ENCODE measurements around the gene FAM174C.

FAM174C gene

DNA sequence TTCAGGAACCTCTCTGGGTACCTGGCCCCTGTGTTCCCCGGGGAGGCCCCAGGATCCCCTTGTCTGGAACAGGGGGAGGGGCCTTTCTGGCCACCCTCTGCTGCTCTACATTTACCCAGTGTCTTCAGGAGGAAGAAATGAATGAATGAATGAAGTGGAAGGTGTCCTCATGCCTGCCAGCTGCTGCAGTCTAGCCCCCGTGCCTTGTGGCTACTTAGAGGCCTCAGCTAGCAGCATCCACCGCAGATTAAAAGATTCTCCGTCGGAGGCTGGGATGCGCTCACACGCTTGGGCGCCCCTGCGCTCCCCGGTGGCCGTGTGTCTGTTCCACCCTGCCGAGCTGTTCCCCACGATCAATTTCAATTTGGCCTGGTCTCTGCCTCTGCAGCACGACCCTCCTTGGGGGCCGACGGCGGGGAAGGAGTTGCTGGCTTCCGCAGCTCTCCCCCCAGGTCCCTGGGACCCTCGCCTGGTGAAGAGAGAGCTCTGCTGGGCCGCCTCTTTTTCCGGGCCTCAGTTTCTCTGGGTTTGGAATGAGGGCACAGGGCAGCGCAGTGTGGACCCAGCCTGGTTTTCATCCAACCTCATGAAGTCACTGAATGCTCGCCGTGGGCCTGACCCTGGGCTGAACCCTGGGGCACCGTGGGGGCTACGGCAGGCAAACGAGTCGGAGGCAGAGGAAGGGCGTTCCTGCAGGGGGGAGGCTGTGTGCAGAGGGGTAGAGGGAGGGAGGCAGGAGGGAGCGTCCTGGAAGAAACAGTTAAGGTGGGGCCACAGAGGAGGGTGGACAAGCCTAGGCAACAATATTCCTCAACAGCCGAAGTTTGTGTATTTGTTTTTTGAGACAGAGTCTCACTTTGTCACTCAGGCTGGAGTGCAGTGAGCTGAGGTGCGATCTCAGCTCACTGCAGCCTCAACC lies 38.6 kb downstream of the FAM174C start:
- H3K79me2 ChIP-seq, result no peaks in the 10 kb centered on the region
- no peaks in the 10 kb centered on the region for H3K9me3 ChIP-seq (ENCODE audit: control insufficient read depth, low read length)
- H3K4me2 ChIP-seq (ENCODE audit: low read length), result no peak overlapping the region
- TF ChIP-seq, protein P1, sequence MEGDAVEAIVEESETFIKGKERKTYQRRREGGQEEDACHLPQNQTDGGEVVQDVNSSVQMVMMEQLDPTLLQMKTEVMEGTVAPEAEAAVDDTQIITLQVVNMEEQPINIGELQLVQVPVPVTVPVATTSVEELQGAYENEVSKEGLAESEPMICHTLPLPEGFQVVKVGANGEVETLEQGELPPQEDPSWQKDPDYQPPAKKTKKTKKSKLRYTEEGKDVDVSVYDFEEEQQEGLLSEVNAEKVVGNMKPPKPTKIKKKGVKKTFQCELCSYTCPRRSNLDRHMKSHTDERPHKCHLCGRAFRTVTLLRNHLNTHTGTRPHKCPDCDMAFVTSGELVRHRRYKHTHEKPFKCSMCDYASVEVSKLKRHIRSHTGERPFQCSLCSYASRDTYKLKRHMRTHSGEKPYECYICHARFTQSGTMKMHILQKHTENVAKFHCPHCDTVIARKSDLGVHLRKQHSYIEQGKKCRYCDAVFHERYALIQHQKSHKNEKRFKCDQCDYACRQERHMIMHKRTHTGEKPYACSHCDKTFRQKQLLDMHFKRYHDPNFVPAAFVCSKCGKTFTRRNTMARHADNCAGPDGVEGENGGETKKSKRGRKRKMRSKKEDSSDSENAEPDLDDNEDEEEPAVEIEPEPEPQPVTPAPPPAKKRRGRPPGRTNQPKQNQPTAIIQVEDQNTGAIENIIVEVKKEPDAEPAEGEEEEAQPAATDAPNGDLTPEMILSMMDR (IDR thresholded peaks at IDR 0.05), result no peak
- H3K27ac ChIP-seq, result no peak overlapping the region
- H3K9ac ChIP-seq, result no peak overlapping the region
- H3K36me3 ChIP-seq (ENCODE audit: control insufficient read depth, insufficient read depth, low read length), result no peaks in the 10 kb centered on the region
- no peak overlapping the region for H2AFZ ChIP-seq
- no peaks in the 10 kb centered on the region for H3K27me3 ChIP-seq (ENCODE audit: control insufficient read depth, insufficient read depth, low read length)
- H3K4me3 ChIP-seq (ENCODE audit: low read depth, low read length), result no peak overlapping the region
- no peaks in the 10 kb centered on the region for H3K4me1 ChIP-seq

DNA sequence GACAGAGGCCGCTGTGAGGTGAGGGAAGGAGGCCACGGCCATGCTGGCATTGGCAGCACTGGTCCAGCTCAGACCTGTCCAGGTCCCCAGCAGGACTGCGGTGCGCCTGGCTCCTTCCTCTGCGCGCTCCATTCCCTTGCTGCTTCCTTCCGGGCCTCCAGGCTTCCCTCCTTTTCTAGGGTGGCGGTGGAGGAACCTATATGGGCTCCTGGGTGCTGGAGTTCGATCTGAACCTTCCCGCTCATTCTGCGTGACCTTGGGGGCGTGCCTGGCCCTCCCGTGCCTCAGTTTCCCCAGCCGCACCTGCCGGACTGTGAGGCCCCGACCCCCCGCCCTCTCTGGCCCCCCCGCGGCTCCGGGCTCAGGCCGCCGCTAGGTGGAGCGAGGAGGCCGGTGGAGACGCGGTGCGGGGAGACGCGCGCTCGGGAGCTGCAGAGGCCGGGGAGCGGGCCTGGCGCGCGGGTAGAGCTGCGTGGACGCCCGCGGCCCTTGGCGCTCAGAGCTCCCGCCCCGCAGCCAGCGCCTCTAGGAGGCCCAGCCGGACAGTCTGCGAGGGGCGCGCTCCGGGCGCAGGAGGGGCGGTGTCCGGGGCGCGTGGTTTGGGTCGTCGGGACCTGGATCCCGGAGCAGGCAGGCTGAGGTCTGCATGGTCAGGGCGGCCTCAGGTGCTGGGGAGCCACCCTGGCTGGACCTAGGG lies 40.3 kb downstream of the FAM174C start:
- Histone ChIP-seq H3K9ac (no peak overlapping the region), H3K36me3 (ENCODE audit: control insufficient read depth, insufficient read depth, low read length) (no peaks in the 10 kb centered on the region), H3K4me2 (ENCODE audit: low read length) (peak overlapping the region; percentile 51), H3K27me3 (ENCODE audit: control insufficient read depth, insufficient read depth, low read length) (no peaks in the 10 kb centered on the region), H3K4me1 (no peaks in the 10 kb centered on the region), H3K79me2 (no peaks in the 10 kb centered on the region), H3K4me3 (ENCODE audit: low read depth, low read length) (peak overlapping the region; percentile 11), H3K9me3 (ENCODE audit: control insufficient read depth, low read length) (no peaks in the 10 kb centered on the region), H2AFZ (peak overlapping the region; percentile 58), H3K27ac (no peak overlapping the region)
- TF ChIP-seq, protein P1 (IDR thresholded peaks at IDR 0.05), result peak; percentile 64

DNA sequence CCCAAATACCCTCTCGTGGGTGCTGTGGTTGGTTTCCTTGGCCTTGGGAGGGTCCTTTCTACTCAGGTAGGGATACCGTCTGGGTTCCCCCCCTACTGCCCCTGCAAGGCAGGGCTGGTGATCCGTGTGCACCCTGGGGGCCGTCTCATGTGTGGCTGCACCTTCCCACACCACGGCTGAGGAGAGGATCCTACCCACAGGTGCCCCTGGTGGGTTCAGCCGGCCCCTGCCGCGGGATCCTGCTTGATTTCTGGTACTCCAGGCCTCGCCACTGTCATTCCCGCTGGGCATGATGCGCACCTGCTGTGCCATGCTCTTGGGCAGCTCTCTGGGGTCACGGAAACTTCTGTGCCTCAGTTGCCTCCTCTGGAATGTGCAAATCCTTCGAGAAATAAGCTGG lies 41.1 kb downstream of the FAM174C start:
- no peaks in the 10 kb centered on the region for H3K9me3 ChIP-seq (ENCODE audit: control insufficient read depth, low read length)
- no peak overlapping the region for H3K4me3 ChIP-seq (ENCODE audit: low read depth, low read length)
- no peak overlapping the region for H3K27ac ChIP-seq
- no peaks in the 10 kb centered on the region for H3K79me2 ChIP-seq
- no peak overlapping the region for H2AFZ ChIP-seq
- H3K27me3 ChIP-seq (ENCODE audit: control insufficient read depth, insufficient read depth, low read length), result no peaks in the 10 kb centered on the region
- no peak overlapping the region for H3K9ac ChIP-seq
- no peaks in the 10 kb centered on the region for H3K4me1 ChIP-seq
- TF ChIP-seq, protein P1 (IDR thresholded peaks at IDR 0.05), result no peak
- H3K36me3 ChIP-seq (ENCODE audit: control insufficient read depth, insufficient read depth, low read length), result no peaks in the 10 kb centered on the region
- H3K4me2 ChIP-seq (ENCODE audit: low read length), result no peak overlapping the region

DNA sequence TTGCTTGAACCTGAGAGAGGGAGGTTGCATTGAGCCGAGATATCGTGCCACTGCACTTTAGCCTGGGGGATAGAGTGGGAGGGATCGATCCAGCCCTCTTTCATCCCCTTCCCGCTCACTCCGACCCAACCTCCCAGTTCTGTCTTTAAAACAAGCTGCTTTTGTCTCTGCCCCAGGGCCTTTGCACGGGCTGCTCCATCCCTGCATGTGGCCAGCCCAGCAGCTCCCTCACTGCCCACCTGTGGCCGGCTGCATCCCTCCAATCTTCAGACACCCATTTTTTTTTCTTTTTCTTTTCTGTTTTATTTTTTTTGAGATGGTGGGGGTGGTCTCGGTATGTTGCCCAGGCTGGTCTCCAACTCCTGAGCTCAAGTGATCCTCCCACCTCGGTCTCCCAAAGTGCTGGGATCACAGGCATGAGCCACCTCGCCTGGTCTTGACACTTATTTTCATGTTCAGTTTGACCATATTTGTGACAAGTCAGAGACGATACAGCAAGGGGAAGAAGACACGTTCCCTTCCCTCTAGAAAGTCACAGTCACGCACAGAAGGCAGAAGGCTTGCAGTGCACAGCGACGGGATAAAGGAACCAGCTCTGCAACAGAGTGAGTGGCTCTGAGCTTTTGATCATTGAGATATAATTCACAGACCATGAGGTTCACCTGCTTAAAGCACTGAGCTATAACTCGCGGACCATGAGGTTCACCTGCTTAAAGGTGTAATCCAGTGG lies 42.1 kb downstream of the FAM174C start:
- no peak overlapping the region for H2AFZ ChIP-seq
- H3K4me1 ChIP-seq, result no peaks in the 10 kb centered on the region
- H3K27ac ChIP-seq, result no peak overlapping the region
- TF ChIP-seq, protein P1 (IDR thresholded peaks at IDR 0.05), result no peak
- no peaks in the 10 kb centered on the region for H3K36me3 ChIP-seq (ENCODE audit: control insufficient read depth, insufficient read depth, low read length)
- H3K4me3 ChIP-seq (ENCODE audit: low read depth, low read length), result no peak overlapping the region
- H3K27me3 ChIP-seq (ENCODE audit: control insufficient read depth, insufficient read depth, low read length), result no peaks in the 10 kb centered on the region
- H3K9ac ChIP-seq, result no peak overlapping the region
- H3K79me2 ChIP-seq, result no peaks in the 10 kb centered on the region
- no peaks in the 10 kb centered on the region for H3K9me3 ChIP-seq (ENCODE audit: control insufficient read depth, low read length)
- H3K4me2 ChIP-seq (ENCODE audit: low read length), result no peak overlapping the region
